IMR-90 (cell line): ENCODE data around the gene ANGEL1. TPM values are rescaled to one million over a fixed set of nuclear protein-coding genes. Genes with fewer than 3 reads are reported as not detected.

Experiments used
- ATAC-seq: fragments of 200-7000 bp; cut with Tn5 transposase; 2 replicates; pipeline ENCODE4 v1.9.1; 2020; ENCODE audit warnings: low read depth, mild to moderate bottlenecking, moderate library complexity
- BruUV-seq: library from RNA; stranded (reverse); fragments of 400-500 nt; replicated peaks from 2 replicates; lab custom pipeline; 2021; lab: Mats Ljungman, UMichigan
- CTCF ChIA-PET: fragments of 300-600 bp; formaldehyde crosslinking; extraction: SDS; loops from one replicate; lab custom pipeline; 2021; ENCODE audit warnings: antibody characterized with exemption; lab: Yijun Ruan, JAX
- POLR2A ChIA-PET: fragments of 300-600 bp; sonication (Branson Sonifier 250); formaldehyde crosslinking; loops from one replicate; lab custom pipeline; 2022; ENCODE audit warnings: antibody characterized with exemption; ENCODE audit not compliant: unreplicated experiment; lab: Charles Lee
- DNase-seq: peaks from one replicate; pipeline ENCODE4 v3.0.0; 2013
- H2AFZ ChIP-seq: replicated peaks from 2 replicates; pipeline ENCODE3; 2013; ENCODE audit warnings: low read length, mild to moderate bottlenecking; ENCODE audit not compliant: poor library complexity
- H2AK5ac ChIP-seq: 2 replicates; pipeline ENCODE4 v1.6.1; 2013; ENCODE audit warnings: low read depth, low read length, inconsistent platforms
- H2AK9ac ChIP-seq: replicated peaks from 2 replicates; pipeline ENCODE3; 2013; ENCODE audit warnings: mild to moderate bottlenecking, low read depth, low read length, moderate library complexity; ENCODE audit not compliant: poor library complexity
- H2BK120ac ChIP-seq: 2 replicates; pipeline ENCODE4 v1.6.1; 2013; ENCODE audit warnings: low read depth, low read length, inconsistent platforms
- H2BK15ac ChIP-seq: 3 replicates; pipeline ENCODE4 v1.6.1; 2013; ENCODE audit warnings: low read depth, low read length, inconsistent platforms
- H2BK20ac ChIP-seq: 2 replicates; pipeline ENCODE4 v1.6.1; 2013; ENCODE audit warnings: low read depth, mild to moderate bottlenecking, inconsistent platforms, low read length, moderate library complexity
- H2BK5ac ChIP-seq: 2 replicates; pipeline ENCODE4 v1.6.1; 2013; ENCODE audit warnings: mild to moderate bottlenecking, low read depth, low read length, inconsistent platforms; ENCODE audit not compliant: poor library complexity, severe bottlenecking
- H3K14ac ChIP-seq: replicated peaks from 2 replicates; pipeline ENCODE4 v1.6.1; 2013; ENCODE audit warnings: low read depth, low read length, inconsistent platforms
- H3K18ac ChIP-seq: 2 replicates; pipeline ENCODE4 v1.6.1; 2013; ENCODE audit warnings: low read depth, low read length, control low read depth
- H3K23ac ChIP-seq: 2 replicates; pipeline ENCODE4 v1.6.1; 2013; ENCODE audit warnings: low read depth, low read length, inconsistent platforms
- H3K27ac ChIP-seq: 2 replicates; pipeline ENCODE4 v1.5.1; 2013; ENCODE audit warnings: mild to moderate bottlenecking, control low read depth, low read length; ENCODE audit not compliant: insufficient read depth
- H3K27me3 ChIP-seq: 2 replicates; pipeline ENCODE4 v1.6.1; 2013; ENCODE audit warnings: low read length; ENCODE audit not compliant: control insufficient read depth, insufficient read depth
- H3K36me3 ChIP-seq: 2 replicates; pipeline ENCODE4 v1.6.1; 2013; ENCODE audit warnings: low read length, mixed read lengths; ENCODE audit not compliant: control insufficient read depth, insufficient read depth
- H3K4ac ChIP-seq: 2 replicates; pipeline ENCODE4 v1.6.1; 2013; ENCODE audit warnings: low read depth, low read length, inconsistent platforms
- H3K4me1 ChIP-seq: 2 replicates; pipeline ENCODE4 v1.6.1; 2013; ENCODE audit warnings: low read length, mixed read lengths; ENCODE audit not compliant: control insufficient read depth, insufficient read depth
- H3K4me2 ChIP-seq: 2 replicates; pipeline ENCODE4 v1.6.1; 2013; ENCODE audit warnings: low read depth, mild to moderate bottlenecking, control low read depth, low read length, moderate library complexity
- H3K4me3 ChIP-seq: 2 replicates; pipeline ENCODE4 v1.5.1; 2013; ENCODE audit warnings: low read depth, mild to moderate bottlenecking, control low read depth, low read length, moderate library complexity; ENCODE audit not compliant: insufficient read depth
- H3K56ac ChIP-seq: 2 replicates; pipeline ENCODE4 v1.6.1; 2013; ENCODE audit warnings: low read length, inconsistent platforms; ENCODE audit not compliant: insufficient read depth; ENCODE audit errors: extremely low read depth
- H3K79me1 ChIP-seq, 2 experiments: 2 replicates each; pipeline ENCODE4 v1.6.1; 2013; ENCODE audit warnings: low read length in 2 of 2, inconsistent platforms in 1 of 2, low read depth in 1 of 2
- H3K9ac ChIP-seq: 2 replicates; pipeline ENCODE4 v1.6.1; 2013; ENCODE audit warnings: low read depth, low read length, control low read depth
- H3K9me1 ChIP-seq: 2 replicates; pipeline ENCODE4 v1.6.1; 2013; ENCODE audit warnings: low read length, inconsistent platforms; ENCODE audit not compliant: insufficient read depth
- H3K9me3 ChIP-seq: 2 replicates; pipeline ENCODE4 v1.6.1; 2013; ENCODE audit warnings: low read length; ENCODE audit not compliant: control insufficient read depth, insufficient read depth
- H4K20me1 ChIP-seq: 2 replicates; pipeline ENCODE4 v1.6.1; 2013; ENCODE audit warnings: low read length, inconsistent platforms; ENCODE audit not compliant: insufficient read depth
- H4K5ac ChIP-seq: 2 replicates; pipeline ENCODE4 v1.6.1; 2013; ENCODE audit warnings: mild to moderate bottlenecking, low read depth, low read length, control low read depth
- H4K8ac ChIP-seq, 2 experiments: 2 replicates each; pipeline ENCODE4 v1.6.1; 2013; ENCODE audit warnings: low read depth in 2 of 2, low read length in 2 of 2, control low read depth in 1 of 2, inconsistent platforms in 1 of 2
- H4K91ac ChIP-seq: 2 replicates; pipeline ENCODE4 v1.6.1; 2013; ENCODE audit warnings: low read depth, low read length, inconsistent platforms; ENCODE audit not compliant: insufficient read depth
- BHLHE40 ChIP-seq: fragments of 150-350 bp; IDR thresholded peaks from 2 replicates; pipeline ENCODE4 v1.6.1; 2016; ENCODE audit warnings: mild to moderate bottlenecking, low read depth, low read length
- CHD1 ChIP-seq: IDR thresholded peaks from 2 replicates; pipeline ENCODE4 v1.6.1; 2012; ENCODE audit warnings: low read depth, low read length, improper control_type of control experiment
- MAZ ChIP-seq: IDR thresholded peaks from 2 replicates; pipeline ENCODE4 v1.6.1; 2012; ENCODE audit warnings: low read depth, mild to moderate bottlenecking, low read length, improper control_type of control experiment, moderate library complexity, borderline replicate concordance
- RCOR1 ChIP-seq: IDR thresholded peaks from 2 replicates; pipeline ENCODE4 v1.6.1; 2012; ENCODE audit warnings: mild to moderate bottlenecking, low read length, improper control_type of control experiment; ENCODE audit not compliant: insufficient replicate concordance
- WGBS, 2 experiments: methylation state at CpG; one replicate each; pipeline versions ENCODE4 v1.1.5 to v1.1.7; 2013; ENCODE audit warnings: missing lambda C conversion rate in 2 of 2; ENCODE audit not compliant: insufficient read length in 1 of 2; ENCODE audit errors: extremely low coverage in 2 of 2; 5-methylcytosine and 5-hydroxymethylcytosine counted together
- dilution Hi-C: fragments of 300-500 bp; cut with HindIII; formaldehyde crosslinking; loops from one replicate; pipeline ENCODE4 v1.14.3; 2018; ENCODE audit warnings: low sequenced_read_pairs; ENCODE audit not compliant: unreplicated experiment
- in situ Hi-C: fragments of 300-500 bp; cut with MboI; formaldehyde crosslinking; loops from 3 replicates; pipeline ENCODE4 v1.14.3; 2019; ENCODE audit warnings: low sequenced_read_pairs, inconsistent platforms, mixed read lengths
- intact Hi-C: fragments of 100-400 bp; cut with micrococcal nuclease; formaldehyde crosslinking; loops from 2 replicates; pipeline ENCODE4 v1.10.0; 2022
- polyA plus RNA-seq, 3 experiments: library from polyadenylated mRNA; depleted of rRNA; stranded (reverse); fragments of >200 nt; gene quantifications; 2 replicates each; pipeline ENCODE4 v1.2.3, GENCODE V29; 2012; ENCODE audit warnings: low replicate concordance in 1 of 3
- total RNA-seq: library from RNA; depleted of rRNA; stranded (reverse); fragments of >200 nt; gene quantifications from 2 replicates; pipeline ENCODE4 v1.2.3, GENCODE V29; 2012
- TF ChIP-seq, protein P1 (sequence below): fragments of 150-350 bp; IDR thresholded peaks from 2 replicates; pipeline ENCODE4 v1.6.1; 2017; ENCODE audit warnings: mild to moderate bottlenecking, antibody characterized with exemption, low read length, low read depth

The ANGEL1 gene
- total and polyA plus RNA-seq, 2 of the 4 experiments (the other 2 are of a cell fraction), result 4.1 to 10.0 TPM

DNA sequence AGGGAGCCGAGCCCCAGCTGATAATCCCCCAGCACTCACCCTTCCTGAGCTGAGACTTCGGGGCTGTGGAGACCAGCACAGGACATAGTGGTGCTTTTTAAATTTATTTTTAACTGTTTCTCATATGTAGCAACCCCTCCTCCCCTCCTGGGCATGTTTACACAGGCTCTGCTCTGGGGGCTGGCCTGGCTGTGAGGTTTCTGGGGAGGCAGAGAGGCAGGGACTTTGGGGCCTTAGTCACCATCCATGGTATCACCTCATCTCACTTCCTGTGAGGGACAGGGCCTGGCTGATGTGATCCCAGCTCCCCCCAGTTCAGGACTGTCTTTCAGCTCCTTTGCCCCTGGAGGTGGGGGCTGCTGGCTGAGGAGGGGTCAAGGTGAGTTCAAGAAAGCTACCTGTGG lies 31.0 kb downstream of the ANGEL1 start:
- no peak overlapping the region for H4K8ac ChIP-seq
- H2BK120ac ChIP-seq, result no peak overlapping the region
- H3K4ac ChIP-seq, result no peak overlapping the region
- peaks cover 4% of the 10 kb centered on the region; the same call in 1 of the 2 replicates for H3K4me1 ChIP-seq
- no peaks in the 10 kb centered on the region for H3K27me3 ChIP-seq
- peak overlapping the region; percentile 39 for H2AK9ac ChIP-seq
- no peak overlapping the region for H2BK15ac ChIP-seq
- no peaks in the 10 kb centered on the region for H4K20me1 ChIP-seq
- DNase-seq, result no peak
- no peak overlapping the region for H2AK5ac ChIP-seq
- TF ChIP-seq, protein P1, sequence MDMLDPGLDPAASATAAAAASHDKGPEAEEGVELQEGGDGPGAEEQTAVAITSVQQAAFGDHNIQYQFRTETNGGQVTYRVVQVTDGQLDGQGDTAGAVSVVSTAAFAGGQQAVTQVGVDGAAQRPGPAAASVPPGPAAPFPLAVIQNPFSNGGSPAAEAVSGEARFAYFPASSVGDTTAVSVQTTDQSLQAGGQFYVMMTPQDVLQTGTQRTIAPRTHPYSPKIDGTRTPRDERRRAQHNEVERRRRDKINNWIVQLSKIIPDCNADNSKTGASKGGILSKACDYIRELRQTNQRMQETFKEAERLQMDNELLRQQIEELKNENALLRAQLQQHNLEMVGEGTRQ, result no peak
- TF ChIP-seq MAZ (no peak), BHLHE40 (no peak), RCOR1 (no peak), CHD1 (no peak)
- H3K36me3 ChIP-seq, result peaks cover 6% of the 10 kb centered on the region
- H3K9me1 ChIP-seq, result peaks cover 2% of the 10 kb centered on the region; the same call in 1 of the 2 replicates
- ChIA-PET CTCF (no interaction called here), POLR2A (no interaction called here)
- no peak overlapping the region for H3K18ac ChIP-seq
- H3K56ac ChIP-seq, result no peak overlapping the region
- no peak overlapping the region for H4K5ac ChIP-seq
- dilution Hi-C loops, result no loop called here
- H3K27ac ChIP-seq, result no peak overlapping the region
- intact Hi-C loops, result no loop called here
- H3K23ac ChIP-seq, result no peak overlapping the region
- no TSS peak for BruUV-seq
- H3K4me3 ChIP-seq, result no peak overlapping the region
- H3K9ac ChIP-seq, result no peak overlapping the region
- H2BK5ac ChIP-seq, result no peak overlapping the region
- no peak overlapping the region for H3K14ac ChIP-seq
- H3K9me3 ChIP-seq, result no peaks in the 10 kb centered on the region
- no peaks in the 10 kb centered on the region for H3K79me1 ChIP-seq
- no peak overlapping the region for H3K4me2 ChIP-seq
- peak overlapping the region; percentile 29 for H2AFZ ChIP-seq
- no CpG with 5 or more reads among the region's 2 CpGs for WGBS, 2 experiments
- H4K91ac ChIP-seq, result no peak overlapping the region
- no peak overlapping the region for H2BK20ac ChIP-seq
- peak; percentile 7 for ATAC-seq
- in situ Hi-C loops, result loop anchor here (5.0 kb wide), 1 partner anchor 64 kb away; no protein-coding TSS in a partner anchor
